Activated B cell treated with CpG ODN at 0.5 μM for 24 hours (primary cell): ENCODE results near the gene ALAS2. TPM values are rescaled to one million over a fixed set of nuclear protein-coding genes. Genes with fewer than 3 reads are reported as not detected.
A peak's percentile ranks its signal among the peaks of the same experiment; 100 is the strongest.
"Not testable (repeated sequence)": the region's sequence is repeated elsewhere in the genome, so short reads cannot be mapped to it uniquely, and the experiment has no call there.

ENCODE experiments used
- ATAC-seq: fragments of 200-7000 bp; cut with Tn5 transposase; one replicate; pipeline ENCODE4 v1.10.0; 2021; ENCODE audit warnings: low read depth, mild to moderate bottlenecking, moderate library complexity
- CTCF ChIA-PET: fragments of 350-600 bp; sonication (Branson Sonifier 250); formaldehyde crosslinking; loops from one replicate; lab custom pipeline; 2021; ENCODE audit warnings: antibody characterized with exemption; lab: Charles Lee
- POLR2A ChIA-PET: fragments of 350-600 bp; sonication (Branson Sonifier 250); formaldehyde crosslinking; loops from one replicate; lab custom pipeline; 2021; ENCODE audit warnings: antibody characterized with exemption; lab: Charles Lee
- DNase-seq: peaks from one replicate; pipeline ENCODE4 v3.0.0; 2022
- H3K27ac Mint-ChIP-seq: one replicate; pipeline ENCODE4 v1.8.0; 2020; ENCODE audit warnings: mixed read lengths
- H3K27me3 Mint-ChIP-seq: one replicate; pipeline ENCODE4 v1.8.0; 2021; ENCODE audit warnings: mixed read lengths
- H3K36me3 Mint-ChIP-seq: one replicate; pipeline ENCODE4 v1.8.0; 2021; ENCODE audit warnings: low read depth, mixed read lengths
- H3K4me1 Mint-ChIP-seq: one replicate; pipeline ENCODE4 v1.8.0; 2021; ENCODE audit warnings: mixed read lengths
- H3K4me3 Mint-ChIP-seq: one replicate; pipeline ENCODE4 v1.8.0; 2020; ENCODE audit warnings: mild to moderate bottlenecking, mixed read lengths
- H3K9me3 Mint-ChIP-seq: one replicate; pipeline ENCODE4 v1.8.0; 2020; ENCODE audit warnings: mixed read lengths
- intact Hi-C: fragments of 100-400 bp; cut with micrococcal nuclease; formaldehyde crosslinking; loops from one replicate; pipeline ENCODE4 v1.15.1; 2024
- total RNA-seq: library from RNA; stranded (reverse); gene quantifications from 2 replicates; pipeline ENCODE4 v1.2.3, GENCODE V29; 2022
- TF ChIP-seq, protein P1 (sequence below): fragments of 200-600 bp; IDR thresholded peaks from one replicate; pipeline ENCODE4 v1.8.0; 2022; ENCODE audit warnings: antibody characterized with exemption, mild to moderate bottlenecking

ALAS2 gene
- total RNA-seq, 1 donor from 2014 or later, result 0.82 TPM

- H3K9me3 Mint-ChIP-seq, result no peaks in the 10 kb centered on the region
- CTCF ChIA-PET, result interaction anchor here (1.1 to 1.3 kb wide), 2 partner anchors 165 to 418 kb away, joined by 6 to 9 read pairs; no protein-coding TSS in a partner anchor
- intact Hi-C loops, result loop anchor here (1.0 to 10.0 kb wide), 9 partner anchors 105 to 1222 kb away; partner anchors contain the start of gene RRAGB
- TF ChIP-seq, protein P1, sequence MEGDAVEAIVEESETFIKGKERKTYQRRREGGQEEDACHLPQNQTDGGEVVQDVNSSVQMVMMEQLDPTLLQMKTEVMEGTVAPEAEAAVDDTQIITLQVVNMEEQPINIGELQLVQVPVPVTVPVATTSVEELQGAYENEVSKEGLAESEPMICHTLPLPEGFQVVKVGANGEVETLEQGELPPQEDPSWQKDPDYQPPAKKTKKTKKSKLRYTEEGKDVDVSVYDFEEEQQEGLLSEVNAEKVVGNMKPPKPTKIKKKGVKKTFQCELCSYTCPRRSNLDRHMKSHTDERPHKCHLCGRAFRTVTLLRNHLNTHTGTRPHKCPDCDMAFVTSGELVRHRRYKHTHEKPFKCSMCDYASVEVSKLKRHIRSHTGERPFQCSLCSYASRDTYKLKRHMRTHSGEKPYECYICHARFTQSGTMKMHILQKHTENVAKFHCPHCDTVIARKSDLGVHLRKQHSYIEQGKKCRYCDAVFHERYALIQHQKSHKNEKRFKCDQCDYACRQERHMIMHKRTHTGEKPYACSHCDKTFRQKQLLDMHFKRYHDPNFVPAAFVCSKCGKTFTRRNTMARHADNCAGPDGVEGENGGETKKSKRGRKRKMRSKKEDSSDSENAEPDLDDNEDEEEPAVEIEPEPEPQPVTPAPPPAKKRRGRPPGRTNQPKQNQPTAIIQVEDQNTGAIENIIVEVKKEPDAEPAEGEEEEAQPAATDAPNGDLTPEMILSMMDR, result no peak
- peaks cover 11% of the 10 kb centered on the region for H3K4me1 Mint-ChIP-seq
- POLR2A ChIA-PET, result interaction anchor here (0.8 to 1.3 kb wide), 2 partner anchors 57 to 418 kb away, joined by 3 to 5 read pairs; partner anchors contain the start of gene APEX2
- H3K27ac Mint-ChIP-seq, result peak overlapping the region; percentile 53
- DNase-seq (no peak), ATAC-seq (no peak)
- H3K36me3 Mint-ChIP-seq, result no peaks in the 10 kb centered on the region
- peak overlapping the region; percentile 68 for H3K4me3 Mint-ChIP-seq
- no peaks in the 10 kb centered on the region for H3K27me3 Mint-ChIP-seq
These were observed 26.3 kb upstream of the ALAS2 start for GRCh38 chrX:55056820-55057674.

DNA sequence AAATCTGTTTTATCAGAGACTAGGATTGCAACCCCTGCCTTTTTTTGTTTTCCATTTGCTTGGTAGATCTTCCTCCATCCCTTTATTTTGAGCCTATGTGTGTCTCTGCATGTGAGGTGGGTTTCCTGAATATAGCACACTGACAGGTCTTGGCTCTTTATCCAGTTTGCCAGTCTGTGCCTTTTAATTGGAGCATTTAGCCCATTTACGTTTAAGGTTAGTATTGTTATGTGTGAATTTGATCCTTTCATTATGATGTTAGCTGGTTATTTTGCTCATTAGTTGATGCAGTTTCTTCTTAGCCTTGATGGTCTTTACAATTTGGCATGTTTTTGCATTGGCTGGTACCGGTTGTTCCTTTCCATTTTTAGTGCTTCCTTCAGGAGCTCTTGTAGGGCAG lies 19.8 kb upstream of the ALAS2 start:
- H3K36me3 Mint-ChIP-seq, H3K4me1 Mint-ChIP-seq, H3K27ac Mint-ChIP-seq, H3K27me3 Mint-ChIP-seq, H3K9me3 Mint-ChIP-seq, DNase-seq, POLR2A ChIA-PET, CTCF ChIA-PET, H3K4me3 Mint-ChIP-seq, ATAC-seq: not testable (repeated sequence)
- intact Hi-C loops, result loop anchor here (10.0 kb wide), 1 partner anchor 1216 kb away; no protein-coding TSS in a partner anchor

GRCh38 chrX:55041514-55041913 lies 10.7 kb upstream of the ALAS2 start:
- no peak for DNase-seq
- no peak for ATAC-seq
- intact Hi-C loops, result no loop called here
- H3K4me3 Mint-ChIP-seq, result no peak overlapping the region
- no peak overlapping the region for H3K27ac Mint-ChIP-seq
- H3K4me1 Mint-ChIP-seq, result no peaks in the 10 kb centered on the region
- H3K9me3 Mint-ChIP-seq, result no peaks in the 10 kb centered on the region
- TF ChIP-seq, protein P1, result no peak
- H3K27me3 Mint-ChIP-seq, result no peaks in the 10 kb centered on the region
- CTCF ChIA-PET, result no interaction called here
- POLR2A ChIA-PET, result no interaction called here
- H3K36me3 Mint-ChIP-seq, result no peaks in the 10 kb centered on the region

DNA sequence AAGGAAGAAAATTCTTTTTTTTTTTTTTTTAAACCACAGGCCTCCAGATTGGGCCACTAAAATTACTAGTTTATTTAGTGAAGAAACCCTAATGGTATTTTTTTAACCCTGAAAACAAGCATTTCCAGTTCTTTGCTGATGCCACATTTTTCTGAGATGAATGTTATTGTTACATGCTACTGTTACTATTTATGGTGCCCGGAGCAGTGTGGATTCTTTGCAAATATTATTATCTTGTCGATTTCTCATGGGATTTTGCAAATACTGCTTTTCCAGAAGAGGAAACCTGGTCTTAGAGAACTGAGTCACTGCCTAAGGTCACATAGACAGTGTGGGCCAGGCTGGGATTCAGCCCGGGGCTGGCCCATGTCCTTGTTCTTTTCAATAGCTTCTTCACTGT lies 8.7 kb upstream of the ALAS2 start:
- POLR2A ChIA-PET, result no interaction called here
- ATAC-seq, result no peak
- no peak for DNase-seq
- CTCF ChIA-PET, result no interaction called here
- Mint-ChIP-seq H3K9me3 (no peaks in the 10 kb centered on the region), H3K27me3 (no peaks in the 10 kb centered on the region), H3K27ac (no peak overlapping the region), H3K36me3 (no peaks in the 10 kb centered on the region), H3K4me1 (no peaks in the 10 kb centered on the region), H3K4me3 (no peak overlapping the region)
- intact Hi-C loops, result no loop called here
- TF ChIP-seq, protein P1, result no peak

DNA sequence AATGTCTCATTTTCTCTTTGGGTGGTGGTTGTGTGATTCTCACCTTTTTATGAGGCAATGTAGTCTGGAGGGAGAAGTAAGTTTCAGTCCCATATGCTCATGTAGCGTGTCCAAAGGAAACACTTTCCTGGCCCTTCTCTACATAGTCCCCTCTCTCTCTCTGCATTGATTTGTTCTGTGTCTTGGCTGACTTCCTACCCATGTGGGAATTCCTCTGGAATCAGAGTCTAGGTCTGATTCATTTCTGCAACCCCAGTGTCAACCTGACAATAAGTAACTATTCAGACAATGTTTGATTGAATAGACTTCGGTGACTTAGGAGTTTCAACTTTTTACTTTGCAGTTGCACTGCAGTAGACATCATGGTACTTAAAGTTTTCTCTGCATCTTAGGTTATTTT lies 2.7 kb upstream of the ALAS2 start:
- Mint-ChIP-seq H3K4me3 (no peak overlapping the region), H3K27ac (no peak overlapping the region), H3K27me3 (no peaks in the 10 kb centered on the region), H3K36me3 (no peaks in the 10 kb centered on the region), H3K4me1 (no peaks in the 10 kb centered on the region), H3K9me3 (no peaks in the 10 kb centered on the region)
- ATAC-seq, result no peak
- CTCF ChIA-PET, result no interaction called here
- POLR2A ChIA-PET, result no interaction called here
- TF ChIP-seq, protein P1, result no peak
- no peak for DNase-seq
- intact Hi-C loops, result no loop called here
